Keratinocyte (primary cell): ENCODE data around the gene ANKMY1. TPM values are rescaled to one million over a fixed set of nuclear protein-coding genes. Genes with fewer than 3 reads are reported as not detected.

ENCODE experiments used
- DNase-seq: peaks from one replicate; pipeline ENCODE4 v3.0.0-alpha.2; 2011; ENCODE audit warnings: low read depth, missing footprints, low spot score
- FAIRE-seq: peaks from 2 replicates; lab custom pipeline; 2011; peaks lifted over from hg19 to GRCh38; lab: Jason Lieb, UNC
- H2AFZ ChIP-seq: 2 replicates; pipeline ENCODE4 v1.6.0; 2012; ENCODE audit warnings: low read length, control low read depth, inconsistent platforms; ENCODE audit not compliant: control insufficient read depth
- H3K27ac ChIP-seq: 2 replicates; pipeline ENCODE4 v1.5.1; 2011; ENCODE audit warnings: low read length; ENCODE audit not compliant: control insufficient read depth, insufficient read depth
- H3K27me3 ChIP-seq: 3 replicates; pipeline ENCODE4 v1.6.0; 2011; ENCODE audit warnings: low read length; ENCODE audit not compliant: control insufficient read depth, insufficient read depth; ENCODE audit errors: extremely low read depth
- H3K36me3 ChIP-seq, 2 experiments: 2 replicates in 1 of 2; 3 replicates in 1 of 2; pipeline ENCODE4 v1.5.1; 2011; ENCODE audit warnings: low read length in 2 of 2, mild to moderate bottlenecking in 1 of 2; ENCODE audit not compliant: control insufficient read depth in 2 of 2, insufficient read depth in 2 of 2; ENCODE audit errors: extremely low read depth in 1 of 2
- H3K4me1 ChIP-seq: 3 replicates; pipeline ENCODE4 v1.5.1; 2011; ENCODE audit warnings: low read length; ENCODE audit not compliant: control insufficient read depth, insufficient read depth; ENCODE audit errors: extremely low read depth
- H3K4me2 ChIP-seq: 3 replicates; pipeline ENCODE4 v1.6.0; 2011; ENCODE audit warnings: low read depth, low read length; ENCODE audit not compliant: control insufficient read depth, insufficient read depth; ENCODE audit errors: extremely low read depth
- H3K4me3 ChIP-seq, 3 experiments: fragments of 200-600 bp in 1 of 3; sonication (generic) in 1 of 3; 2 replicates in 2 of 3; 3 replicates in 1 of 3; pipeline ENCODE4 v1.5.1; 2011 to 2016; ENCODE audit warnings: low read length in 3 of 3, mild to moderate bottlenecking in 3 of 3, control low read depth in 2 of 3, inconsistent platforms in 1 of 3, low read depth in 1 of 3, mixed read lengths in 1 of 3, mixed run types in 1 of 3, moderate library complexity in 1 of 3; ENCODE audit not compliant: control insufficient read depth in 2 of 3, insufficient read depth in 2 of 3; ENCODE audit errors: extremely low read depth in 1 of 3
- H3K79me2 ChIP-seq: 2 replicates; pipeline ENCODE4 v1.6.0; 2012; ENCODE audit warnings: low read length; ENCODE audit not compliant: control insufficient read depth, insufficient read depth
- H3K9ac ChIP-seq: 3 replicates; pipeline ENCODE4 v1.6.0; 2011; ENCODE audit warnings: low read length; ENCODE audit not compliant: control insufficient read depth, insufficient read depth; ENCODE audit errors: extremely low read depth
- H3K9me1 ChIP-seq: 3 replicates; pipeline ENCODE4 v1.6.0; 2011; ENCODE audit warnings: low read length; ENCODE audit not compliant: control insufficient read depth, insufficient read depth; ENCODE audit errors: extremely low read depth
- H3K9me3 ChIP-seq: 2 replicates; pipeline ENCODE4 v1.5.1; 2012; ENCODE audit warnings: low read depth, low read length; ENCODE audit not compliant: control insufficient read depth
- H4K20me1 ChIP-seq: 3 replicates; pipeline ENCODE4 v1.6.0; 2011; ENCODE audit warnings: low read length; ENCODE audit not compliant: control insufficient read depth, insufficient read depth; ENCODE audit errors: extremely low read depth
- CTCF ChIP-seq, 3 experiments: IDR thresholded peaks in 1 of 3; conservative IDR thresholded peaks in 1 of 3; optimal IDR thresholded peaks in 1 of 3; 2 replicates in 2 of 3; 3 replicates in 1 of 3; pipeline versions ENCODE3 to v1.5.1; 2011; ENCODE audit warnings: low read length in 3 of 3, mild to moderate bottlenecking in 3 of 3, moderate library complexity in 2 of 3, control low read depth in 1 of 3, inconsistent platforms in 1 of 3; ENCODE audit not compliant: insufficient read depth in 2 of 3; ENCODE audit errors: extremely low read depth in 1 of 3
- EZH2 ChIP-seq: IDR thresholded peaks from one replicate; pipeline ENCODE4 v1.6.1; 2012; ENCODE audit warnings: inconsistent platforms, mild to moderate bottlenecking, low read length, moderate library complexity
- dilution Hi-C: fragments of 300-500 bp; cut with MboI; formaldehyde crosslinking; loops from one replicate; pipeline ENCODE4 v1.7.0; 2020; ENCODE audit warnings: low sequenced_read_pairs; ENCODE audit not compliant: extremely low pct_ligation_motif_present
- polyA plus RNA-seq, 5 experiments: library from polyadenylated mRNA; depleted of rRNA in 3 of 5; stranded (reverse) in 3 of 5; stranded (forward) in 1 of 5; unstranded in 1 of 5; fragments of >200 nt; gene quantifications; 1 replicate in 1 of 5; 2 replicates in 3 of 5; 3 replicates in 1 of 5; pipeline versions ENCODE4 v1.2.1 to v1.2.3, GENCODE V29; 2011 to 2012; ENCODE audit warnings: missing spikeins in 2 of 5, low read depth in 1 of 5, low replicate concordance in 1 of 5

The ANKMY1 gene
- polyA plus RNA-seq, 1 donor (not counting 4 experiments of a cell fraction or from before 2014, with no cell fraction given) = 3.3 TPM

- no peak overlapping the region for H3K4me2 ChIP-seq
- peaks cover 5 to 7% of the 10 kb centered on the region in 2 experiments for H3K36me3 ChIP-seq
- FAIRE-seq = no peak
- no peak overlapping the region for H2AFZ ChIP-seq
- no peak overlapping the region for H3K27ac ChIP-seq
- dilution Hi-C loops = no loop called here
- H3K27me3 ChIP-seq = no peaks in the 10 kb centered on the region
- H3K4me3 ChIP-seq = no peak overlapping the region
- no peaks in the 10 kb centered on the region for H3K79me2 ChIP-seq
- no peak for DNase-seq
- no peaks in the 10 kb centered on the region for H3K9me1 ChIP-seq
- H4K20me1 ChIP-seq = no peaks in the 10 kb centered on the region
- TF ChIP-seq CTCF (optimal IDR thresholded peaks at IDR 0.05 in 1 of 3, IDR thresholded peaks at IDR 0.05 in 1 of 3, conservative IDR thresholded peaks at IDR 0.05 in 1 of 3; ENCODE audit: extremely low read depth in 1 of 3, insufficient read depth in 2 of 3, low read length in 3 of 3) (no peak), EZH2 (no peak)
- H3K9me3 ChIP-seq = no peaks in the 10 kb centered on the region
- H3K4me1 ChIP-seq = no peaks in the 10 kb centered on the region
- H3K9ac ChIP-seq = no peak overlapping the region
Measured at GRCh38 chr2:240551811-240552210, 6.0 kb downstream of the ANKMY1 start.

- no peak overlapping the region for H3K9ac ChIP-seq
- no peaks in the 10 kb centered on the region for H3K9me1 ChIP-seq
- H3K79me2 ChIP-seq = no peaks in the 10 kb centered on the region
- no peaks in the 10 kb centered on the region for H3K4me1 ChIP-seq
- H3K4me3 ChIP-seq = no peak overlapping the region
- no peak overlapping the region for H3K27ac ChIP-seq
- FAIRE-seq = no peak
- H4K20me1 ChIP-seq = no peaks in the 10 kb centered on the region
- H2AFZ ChIP-seq = no peak overlapping the region
- no peaks in the 10 kb centered on the region for H3K27me3 ChIP-seq
- H3K9me3 ChIP-seq = no peaks in the 10 kb centered on the region
- H3K36me3 ChIP-seq = peaks cover 5 to 7% of the 10 kb centered on the region in 2 experiments
- no peak for TF ChIP-seq EZH2
- no peak for TF ChIP-seq CTCF (optimal IDR thresholded peaks at IDR 0.05 in 1 of 3, IDR thresholded peaks at IDR 0.05 in 1 of 3, conservative IDR thresholded peaks at IDR 0.05 in 1 of 3; ENCODE audit: extremely low read depth in 1 of 3, insufficient read depth in 2 of 3, low read length in 3 of 3)
- no peak for DNase-seq
- H3K4me2 ChIP-seq = no peak overlapping the region
- dilution Hi-C loops = no loop called here
Measured at GRCh38 chr2:240551288-240551687, 6.5 kb downstream of the ANKMY1 start.
